A673 (cell line): ENCODE results near the gene DIDO1. TPM values are rescaled to one million over a fixed set of nuclear protein-coding genes. Genes with fewer than 3 reads are reported as not detected.

Source experiments
- BruUV-seq: library from RNA; stranded (reverse); fragments of 400-500 nt; replicated peaks from 2 replicates; lab custom pipeline; 2021; lab: Mats Ljungman, UMichigan
- CTCF ChIA-PET: fragments of 300-600 bp; sonication (Branson Sonifier 250); formaldehyde crosslinking; loops from one replicate; lab custom pipeline; 2022; ENCODE audit warnings: antibody characterized with exemption; lab: Charles Lee
- POLR2A ChIA-PET: fragments of 300-600 bp; sonication (Branson Sonifier 250); formaldehyde crosslinking; loops from one replicate; lab custom pipeline; 2022; ENCODE audit warnings: antibody characterized with exemption; ENCODE audit not compliant: low non-redundant PET; lab: Charles Lee
- DNase-seq: peaks from one replicate; pipeline ENCODE4 v3.0.0-alpha.2; 2015; ENCODE audit warnings: low spot score
- H3K27ac ChIP-seq: fragments of 200-600 bp; sonication (generic); 2 replicates; pipeline ENCODE4 v1.5.1; 2016; ENCODE audit warnings: mixed run types, low read depth, mild to moderate bottlenecking, mixed read lengths, antibody characterized with exemption, low read length; ENCODE audit not compliant: poor library complexity, severe bottlenecking
- H3K27me3 ChIP-seq: fragments of 200-600 bp; sonication (generic); replicated peaks from 2 replicates; pipeline ENCODE4 v1.6.1; 2017; ENCODE audit warnings: mixed run types, low read depth, mild to moderate bottlenecking, mixed read lengths, antibody characterized with exemption, low read length; ENCODE audit not compliant: insufficient read depth, poor library complexity
- H3K36me3 ChIP-seq: fragments of 200-600 bp; sonication (generic); 2 replicates; pipeline ENCODE4 v1.6.1; 2016; ENCODE audit warnings: mixed run types, mild to moderate bottlenecking, mixed read lengths, antibody characterized with exemption, low read length; ENCODE audit not compliant: insufficient read depth, poor library complexity, severe bottlenecking
- H3K4me1 ChIP-seq: fragments of 200-600 bp; sonication (generic); 2 replicates; pipeline ENCODE4 v1.6.1; 2017; ENCODE audit warnings: mixed run types, mild to moderate bottlenecking, mixed read lengths, antibody characterized with exemption, low read length; ENCODE audit not compliant: insufficient read depth, poor library complexity, severe bottlenecking
- H3K4me3 ChIP-seq: fragments of 200-600 bp; sonication (generic); 2 replicates; pipeline ENCODE4 v1.5.1; 2016; ENCODE audit warnings: low read depth, mixed run types, mild to moderate bottlenecking, mixed read lengths, low read length; ENCODE audit not compliant: poor library complexity, severe bottlenecking
- H3K9me3 ChIP-seq: fragments of 200-600 bp; sonication (generic); 2 replicates; pipeline ENCODE4 v1.6.1; 2016; ENCODE audit warnings: mixed run types, low read depth, mild to moderate bottlenecking, mixed read lengths, antibody characterized with exemption, low read length; ENCODE audit not compliant: poor library complexity, severe bottlenecking
- EZH2 ChIP-seq: fragments of 200-600 bp; sonication (generic); IDR thresholded peaks from 2 replicates; pipeline ENCODE4 v1.6.1; 2017; ENCODE audit warnings: borderline replicate concordance, low read depth, mild to moderate bottlenecking, mixed read lengths, antibody characterized with exemption, low read length; ENCODE audit not compliant: poor library complexity, severe bottlenecking
- intact Hi-C: fragments of 100-400 bp; cut with micrococcal nuclease; formaldehyde crosslinking; loops from one replicate; pipeline ENCODE4 v1.10.0; 2022; ENCODE audit not compliant: unreplicated experiment
- total RNA-seq: library from RNA; stranded (reverse); gene quantifications from 2 replicates; pipeline ENCODE4 v1.2.3, GENCODE V29; 2021
- TF ChIP-seq, protein P1 (sequence below): fragments of 300-800, 200-600 bp; sonication (generic); conservative IDR thresholded peaks from 2 replicates; pipeline ENCODE4 v1.5.1; 2017; ENCODE audit warnings: low read depth, mild to moderate bottlenecking, antibody characterized with exemption, low read length, moderate library complexity, mixed read lengths

The DIDO1 gene
- total RNA-seq, 1 experiment from 2014 or later = 64.4 TPM

DNA sequence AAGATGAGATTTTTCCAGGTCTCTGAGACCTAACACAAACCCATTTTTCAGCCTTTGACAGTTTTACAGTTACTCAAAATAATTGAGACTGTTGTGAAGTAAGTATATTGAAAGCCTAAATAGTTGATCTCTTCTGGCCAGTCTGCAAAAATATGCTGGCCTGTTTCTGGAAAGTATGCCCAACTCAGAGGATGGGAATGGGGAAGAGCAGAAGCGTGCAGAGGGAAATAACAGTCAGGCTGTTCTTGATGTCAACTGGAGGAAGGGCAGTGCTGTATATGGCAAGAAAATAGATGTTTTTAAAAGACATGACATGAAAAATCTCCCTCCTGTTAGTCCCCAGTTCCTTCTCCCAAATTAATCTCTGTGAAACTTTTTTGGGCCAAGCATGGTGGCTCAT, 15.5 kb upstream of the DIDO1 start:
- DNase-seq = no peak
- POLR2A ChIA-PET = no interaction called here
- BruUV-seq = no TSS peak
- Histone ChIP-seq H3K4me3 (no peak overlapping the region), H3K27ac (no peak overlapping the region), H3K9me3 (no peaks in the 10 kb centered on the region), H3K36me3 (peaks cover 55% of the 10 kb centered on the region), H3K4me1 (peaks cover 10% of the 10 kb centered on the region), H3K27me3 (no peaks in the 10 kb centered on the region)
- intact Hi-C loops = no loop called here
- TF ChIP-seq, protein P1, sequence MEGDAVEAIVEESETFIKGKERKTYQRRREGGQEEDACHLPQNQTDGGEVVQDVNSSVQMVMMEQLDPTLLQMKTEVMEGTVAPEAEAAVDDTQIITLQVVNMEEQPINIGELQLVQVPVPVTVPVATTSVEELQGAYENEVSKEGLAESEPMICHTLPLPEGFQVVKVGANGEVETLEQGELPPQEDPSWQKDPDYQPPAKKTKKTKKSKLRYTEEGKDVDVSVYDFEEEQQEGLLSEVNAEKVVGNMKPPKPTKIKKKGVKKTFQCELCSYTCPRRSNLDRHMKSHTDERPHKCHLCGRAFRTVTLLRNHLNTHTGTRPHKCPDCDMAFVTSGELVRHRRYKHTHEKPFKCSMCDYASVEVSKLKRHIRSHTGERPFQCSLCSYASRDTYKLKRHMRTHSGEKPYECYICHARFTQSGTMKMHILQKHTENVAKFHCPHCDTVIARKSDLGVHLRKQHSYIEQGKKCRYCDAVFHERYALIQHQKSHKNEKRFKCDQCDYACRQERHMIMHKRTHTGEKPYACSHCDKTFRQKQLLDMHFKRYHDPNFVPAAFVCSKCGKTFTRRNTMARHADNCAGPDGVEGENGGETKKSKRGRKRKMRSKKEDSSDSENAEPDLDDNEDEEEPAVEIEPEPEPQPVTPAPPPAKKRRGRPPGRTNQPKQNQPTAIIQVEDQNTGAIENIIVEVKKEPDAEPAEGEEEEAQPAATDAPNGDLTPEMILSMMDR = no peak
- no peak for TF ChIP-seq EZH2
- CTCF ChIA-PET = no interaction called here

DNA sequence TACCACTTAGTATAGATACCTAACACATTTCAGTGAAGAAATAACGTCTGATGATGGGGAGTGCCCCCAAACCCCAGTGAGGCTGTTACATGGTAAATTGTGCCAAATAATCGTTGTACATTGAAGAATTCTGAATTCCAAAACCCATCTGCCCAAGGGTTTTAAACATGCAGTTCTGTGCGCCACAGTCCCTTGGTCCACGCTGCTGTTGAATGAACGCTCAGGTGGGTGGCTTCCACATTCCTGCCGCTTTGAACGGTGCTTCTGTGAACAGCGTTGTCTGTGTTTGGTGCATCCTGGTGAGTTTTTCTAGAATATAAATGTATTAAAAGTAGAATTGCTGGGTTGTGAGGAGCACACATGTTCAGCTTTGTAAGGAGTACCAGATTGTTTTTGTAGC, 14.6 kb upstream of the DIDO1 start:
- peaks cover 15% of the 10 kb centered on the region for H3K4me1 ChIP-seq
- H3K4me3 ChIP-seq = no peak overlapping the region
- H3K27ac ChIP-seq = no peak overlapping the region
- H3K27me3 ChIP-seq = no peaks in the 10 kb centered on the region
- BruUV-seq = no TSS peak
- CTCF ChIA-PET = interaction anchor here (0.7 kb wide), 1 partner anchor 81 kb away, joined by 3 read pairs; no protein-coding TSS in a partner anchor
- DNase-seq = no peak
- POLR2A ChIA-PET = no interaction called here
- intact Hi-C loops = no loop called here
- TF ChIP-seq EZH2 = no peak
- TF ChIP-seq, protein P1 = no peak
- no peaks in the 10 kb centered on the region for H3K9me3 ChIP-seq
- peaks cover 48% of the 10 kb centered on the region for H3K36me3 ChIP-seq

DNA sequence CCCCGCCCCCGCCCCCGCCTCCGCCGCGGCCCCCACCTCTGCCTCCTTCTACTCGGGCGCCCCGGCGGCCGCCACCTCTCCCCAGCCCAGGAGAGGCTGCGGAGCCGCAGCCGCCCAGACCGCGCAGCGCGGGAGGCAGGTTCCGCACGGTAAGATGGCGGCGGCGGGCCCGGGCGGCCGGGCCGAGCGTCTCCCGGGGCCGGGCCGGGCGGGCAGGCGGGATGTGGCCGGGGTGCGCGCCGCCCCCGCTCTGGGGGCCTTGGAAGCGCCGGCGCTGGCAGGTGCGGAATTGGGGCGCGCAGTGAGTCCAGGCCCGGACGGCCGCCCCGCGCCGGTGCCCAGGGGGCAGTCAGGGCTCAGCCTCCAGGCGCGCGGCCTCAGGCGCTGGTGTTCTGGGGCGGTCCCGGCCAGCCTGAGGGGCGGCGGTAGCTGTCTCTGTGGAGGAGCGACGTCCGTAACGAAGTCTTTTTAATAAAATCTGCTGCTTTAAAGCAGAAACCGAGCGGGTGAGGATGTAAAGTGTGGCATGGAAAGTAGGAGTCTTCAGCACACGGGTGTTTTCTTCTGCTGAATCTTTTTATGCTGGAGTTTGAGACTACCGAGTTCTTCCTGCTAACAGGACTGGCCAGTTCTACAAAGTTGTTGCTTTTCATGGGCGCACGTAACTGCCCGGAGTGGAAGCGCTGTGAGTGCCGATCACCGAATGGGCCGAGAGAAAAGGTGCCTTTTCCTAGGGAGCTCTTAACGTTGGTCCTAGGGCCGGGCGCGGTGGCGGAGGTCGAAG, 12.0 kb upstream of the DIDO1 start, which contains the start of gene GID8:
GID8 (plus strand) TSS at position 43 of the 784 bp plus-strand sequence. CDS start 3,356 bp downstream, outside the sequence.
- Histone ChIP-seq H3K27me3 (no peaks in the 10 kb centered on the region), H3K9me3 (no peaks in the 10 kb centered on the region), H3K4me1 (peaks cover 20% of the 10 kb centered on the region), H3K27ac (peak within 1 kb of the TSS; percentile 98), H3K4me3 (peak within 1 kb of the TSS; percentile 99), H3K36me3 (peaks cover 39% of the 10 kb centered on the region)
- TF ChIP-seq, protein P1 = no peak
- no peak for TF ChIP-seq EZH2
- peak; percentile 45 for DNase-seq
- no TSS peak for BruUV-seq
- intact Hi-C loops = no loop called here
- POLR2A ChIA-PET = interaction anchor here (0.6 kb wide), 1 partner anchor 275 kb away, joined by 3 read pairs; no protein-coding TSS in a partner anchor
- CTCF ChIA-PET = no interaction called here
